ENCODE measurements around the gene CDIPT. TPM values are rescaled to one million over a fixed set of nuclear protein-coding genes. Genes with fewer than 3 reads are reported as not detected.

CDIPT gene
- total RNA-seq, 4 donors from 2014 or later, result 79.3 to 122 (median 99.3) TPM

DNA sequence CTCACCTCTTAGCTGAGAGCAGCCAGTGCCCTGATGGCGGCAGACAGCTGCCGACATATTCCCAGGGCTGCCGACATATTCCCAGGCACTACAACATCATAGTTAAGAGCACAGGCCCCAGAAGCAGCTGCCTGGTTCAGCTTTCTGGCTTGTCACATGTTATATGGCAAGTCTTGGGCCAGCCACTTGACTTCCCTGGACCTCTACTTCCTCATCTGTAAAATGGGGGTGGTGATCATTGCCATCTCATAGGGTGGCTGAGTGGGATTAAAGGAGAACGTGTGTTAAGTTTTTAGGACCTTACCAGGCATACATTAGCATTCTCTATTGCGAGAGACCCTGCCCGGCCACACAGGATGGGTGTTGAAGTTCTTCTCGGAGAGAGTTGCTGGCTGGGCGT, 19.1 kb downstream of the CDIPT start:
- Histone ChIP-seq H3K27ac (no peak overlapping the region), H3K4me3 (replicated peaks in 1 of 3) (no peak overlapping the region), H3K9me3 (no peaks in the 10 kb centered on the region), H3K27me3 (no peaks in the 10 kb centered on the region), H3K36me3 (peaks cover 47 to 69% of the 10 kb centered on the region in 2 donors), H3K4me1 (peaks cover 0 to 1% of the 10 kb centered on the region in 2 donors)
- intact Hi-C loops (cut with DNase I), result no loop called here
- WGBS, 2 donors, result 94 to 99% methylated on average over 8 of the region's 8 CpGs
- TF ChIP-seq POLR2A (IDR thresholded peaks at IDR 0.05), result no peak
- TF ChIP-seq, protein P1, sequence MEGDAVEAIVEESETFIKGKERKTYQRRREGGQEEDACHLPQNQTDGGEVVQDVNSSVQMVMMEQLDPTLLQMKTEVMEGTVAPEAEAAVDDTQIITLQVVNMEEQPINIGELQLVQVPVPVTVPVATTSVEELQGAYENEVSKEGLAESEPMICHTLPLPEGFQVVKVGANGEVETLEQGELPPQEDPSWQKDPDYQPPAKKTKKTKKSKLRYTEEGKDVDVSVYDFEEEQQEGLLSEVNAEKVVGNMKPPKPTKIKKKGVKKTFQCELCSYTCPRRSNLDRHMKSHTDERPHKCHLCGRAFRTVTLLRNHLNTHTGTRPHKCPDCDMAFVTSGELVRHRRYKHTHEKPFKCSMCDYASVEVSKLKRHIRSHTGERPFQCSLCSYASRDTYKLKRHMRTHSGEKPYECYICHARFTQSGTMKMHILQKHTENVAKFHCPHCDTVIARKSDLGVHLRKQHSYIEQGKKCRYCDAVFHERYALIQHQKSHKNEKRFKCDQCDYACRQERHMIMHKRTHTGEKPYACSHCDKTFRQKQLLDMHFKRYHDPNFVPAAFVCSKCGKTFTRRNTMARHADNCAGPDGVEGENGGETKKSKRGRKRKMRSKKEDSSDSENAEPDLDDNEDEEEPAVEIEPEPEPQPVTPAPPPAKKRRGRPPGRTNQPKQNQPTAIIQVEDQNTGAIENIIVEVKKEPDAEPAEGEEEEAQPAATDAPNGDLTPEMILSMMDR (IDR thresholded peaks at IDR 0.05), result no peak
- no peak for DNase-seq

DNA sequence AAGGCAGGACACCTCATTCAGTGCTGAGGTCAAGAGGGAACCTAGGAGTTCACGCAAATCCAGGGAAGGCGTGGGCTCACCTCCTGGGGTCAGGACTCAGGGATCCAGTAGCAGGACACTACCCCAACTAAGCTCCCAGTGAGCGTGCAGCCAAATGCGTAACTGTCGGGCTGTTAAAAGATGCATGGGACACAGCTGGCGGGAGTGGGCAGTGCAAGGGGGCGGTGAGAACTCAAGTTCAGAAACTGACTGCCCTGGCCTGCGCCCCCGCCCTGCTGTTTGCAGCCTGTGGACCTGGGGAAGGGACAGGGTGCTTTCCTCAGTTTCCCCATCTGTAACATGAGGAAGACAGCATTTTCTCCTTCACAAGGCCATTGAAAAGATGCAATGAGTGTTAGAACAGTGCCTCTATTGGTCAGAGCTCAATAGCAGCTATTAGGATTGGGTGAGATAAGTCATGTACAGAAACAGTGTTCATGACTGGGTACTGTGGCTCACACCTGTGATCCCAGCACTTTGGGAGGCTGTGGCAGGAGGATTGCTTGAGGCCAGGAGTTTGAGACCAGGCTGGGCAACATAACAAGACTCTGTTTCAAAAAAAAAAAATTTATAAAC, 20.2 kb downstream of the CDIPT start:
- no peaks in the 10 kb centered on the region for H3K4me1 ChIP-seq
- no peak overlapping the region for H3K4me3 ChIP-seq (replicated peaks in 1 of 3)
- WGBS, 2 donors, result 96 to 98% methylated on average over 9 of the region's 9 CpGs
- no peaks in the 10 kb centered on the region for H3K9me3 ChIP-seq
- no peak for DNase-seq
- H3K27me3 ChIP-seq, result no peaks in the 10 kb centered on the region
- intact Hi-C loops (cut with DNase I), result no loop called here
- TF ChIP-seq, protein P1 (IDR thresholded peaks at IDR 0.05), result no peak
- no peak for TF ChIP-seq POLR2A (IDR thresholded peaks at IDR 0.05)
- peaks cover 50 to 78% of the 10 kb centered on the region in 2 donors for H3K36me3 ChIP-seq
- H3K27ac ChIP-seq, result no peak overlapping the region

DNA sequence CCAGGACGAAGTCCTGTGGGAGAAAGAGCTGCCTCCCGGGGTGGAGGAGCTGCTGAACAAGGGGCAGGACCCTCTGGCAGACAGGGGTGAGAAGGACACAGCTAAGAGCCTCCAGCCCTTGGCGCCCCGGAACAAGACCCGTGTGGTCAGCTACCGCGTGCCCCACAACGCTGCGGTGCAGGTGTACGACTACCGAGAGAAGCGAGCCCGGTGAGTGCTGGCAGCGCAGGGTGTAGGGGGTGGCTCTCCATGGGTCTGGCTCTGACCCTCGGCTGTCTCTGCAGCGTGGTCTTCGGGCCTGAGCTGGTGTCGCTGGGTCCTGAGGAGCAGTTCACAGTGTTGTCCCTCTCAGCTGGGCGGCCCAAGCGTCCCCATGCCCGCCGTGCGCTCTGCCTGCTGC, 21.4 kb downstream of the CDIPT start:
- TF ChIP-seq, protein P1 (IDR thresholded peaks at IDR 0.05), result no peak
- TF ChIP-seq POLR2A (IDR thresholded peaks at IDR 0.05), result no peak
- Histone ChIP-seq H3K27me3 (no peaks in the 10 kb centered on the region), H3K4me1 (no peaks in the 10 kb centered on the region), H3K4me3 (replicated peaks in 1 of 3) (no peak overlapping the region), H3K36me3 (peaks cover 56 to 80% of the 10 kb centered on the region in 2 donors), H3K9me3 (no peaks in the 10 kb centered on the region), H3K27ac (no peak overlapping the region)
- intact Hi-C loops (cut with DNase I), result no loop called here
- no peak for DNase-seq
- 85 to 100% methylated on average over 1 to 16 of the region's 23 CpGs for WGBS, 2 donors

DNA sequence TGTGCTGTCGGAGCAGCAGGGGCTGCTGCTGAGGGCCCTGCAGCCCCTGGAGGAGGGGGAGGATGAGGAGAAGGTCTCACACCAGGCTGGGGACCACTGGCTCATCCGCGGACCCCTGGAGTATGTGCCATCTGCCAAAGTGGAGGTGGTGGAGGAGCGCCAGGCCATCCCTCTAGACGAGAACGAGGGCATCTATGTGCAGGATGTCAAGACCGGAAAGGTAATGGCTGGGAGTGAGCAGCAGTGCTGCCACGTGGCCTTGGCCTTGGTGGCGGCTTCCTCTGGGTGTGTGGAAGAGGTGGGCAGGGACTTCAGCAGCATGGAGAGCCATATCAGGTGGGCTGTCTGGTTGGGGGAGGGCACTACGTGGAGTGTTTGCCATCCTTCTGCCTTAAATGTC, 22.8 kb downstream of the CDIPT start:
- intact Hi-C loops (cut with DNase I), result no loop called here
- no peaks in the 10 kb centered on the region for H3K27me3 ChIP-seq
- no peak overlapping the region for H3K4me3 ChIP-seq (replicated peaks in 1 of 3)
- no peak overlapping the region for H3K27ac ChIP-seq
- H3K4me1 ChIP-seq, result no peaks in the 10 kb centered on the region
- WGBS, 2 donors, result 88 to 93% methylated on average over 10 of the region's 10 CpGs
- no peaks in the 10 kb centered on the region for H3K9me3 ChIP-seq
- TF ChIP-seq POLR2A (IDR thresholded peaks at IDR 0.05), result no peak
- TF ChIP-seq, protein P1 (IDR thresholded peaks at IDR 0.05), result no peak
- peaks cover 53 to 77% of the 10 kb centered on the region in 2 donors for H3K36me3 ChIP-seq
- no peak for DNase-seq

DNA sequence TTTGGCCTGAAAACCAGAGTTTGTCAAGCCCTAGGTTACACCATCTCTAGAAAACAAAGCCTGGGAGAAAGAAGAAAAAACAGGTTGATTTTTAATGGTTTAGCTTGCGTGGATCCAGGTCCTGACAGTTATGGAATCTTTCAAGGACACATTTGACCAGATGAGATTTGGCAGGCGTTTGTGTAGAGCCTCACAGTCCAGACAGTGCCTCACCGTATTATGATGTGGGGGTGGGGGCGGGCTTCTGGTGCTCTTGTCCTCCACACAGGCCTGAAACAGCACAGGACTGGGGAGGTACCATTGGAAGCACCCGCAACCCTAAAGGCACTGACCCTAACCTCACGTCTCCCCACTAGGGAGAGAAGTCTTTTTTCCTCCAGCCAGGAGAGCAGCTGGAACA, 23.2 kb downstream of the CDIPT start:
- DNase-seq, result no peak
- H3K36me3 ChIP-seq, result peaks cover 52 to 73% of the 10 kb centered on the region in 2 donors
- TF ChIP-seq, protein P1 (IDR thresholded peaks at IDR 0.05), result no peak
- no peak for TF ChIP-seq POLR2A (IDR thresholded peaks at IDR 0.05)
- H3K27ac ChIP-seq, result no peak overlapping the region
- no peaks in the 10 kb centered on the region for H3K4me1 ChIP-seq
- no peak overlapping the region for H3K4me3 ChIP-seq (replicated peaks in 1 of 3)
- H3K27me3 ChIP-seq, result no peaks in the 10 kb centered on the region
- intact Hi-C loops (cut with DNase I), result loop anchor here (10.0 kb wide), 1 partner anchor 185 kb away; the partner anchor contains the start of gene C16orf92
- WGBS, 2 donors, result 91 to 94% methylated on average over 4 to 6 of the region's 6 CpGs
- no peaks in the 10 kb centered on the region for H3K9me3 ChIP-seq
